ENCODE results near the gene NUP210.

The NUP210 gene

GRCh38 chr3:13319564-13320220 lies 100.4 kb downstream of the NUP210 start:
- Histone ChIP-seq H3K9ac (no peak overlapping the region), H3K4me1 (peaks cover 0 to 15% (median 8%) of the 10 kb centered on the region in 10 experiments; a peak in 13 of 20 replicates), H3K27ac (no peak overlapping the region), H3K27me3 (no peaks in the 10 kb centered on the region), H3K4me2 (no peak overlapping the region), H3K9me3 (replicated peaks in 1 of 11) (no peaks in the 10 kb centered on the region), H3K4me3 (no peak overlapping the region), H3K36me3 (peaks cover 85 to 100% (median 97%) of the 10 kb centered on the region in 11 experiments), H4K20me1 (peaks cover 0 to 82% (median 0%) of the 10 kb centered on the region in 11 experiments; a peak in 8 of 22 replicates)
- TF ChIP-seq Cebpa-rat (IDR thresholded peaks at IDR 0.05) = no peak

GRCh38 chr3:13318626-13319470 lies 101.3 kb downstream of the NUP210 start:
- Histone ChIP-seq H3K4me3 (no peak overlapping the region), H3K4me1 (peaks cover 0 to 19% (median 9%) of the 10 kb centered on the region in 10 experiments; a peak in 13 of 20 replicates), H3K9ac (no peak overlapping the region), H3K27me3 (no peaks in the 10 kb centered on the region), H3K9me3 (replicated peaks in 1 of 11) (no peaks in the 10 kb centered on the region), H4K20me1 (peaks cover 0 to 77% (median 0%) of the 10 kb centered on the region in 11 experiments; a peak in 8 of 22 replicates), H3K36me3 (peaks cover 79 to 100% (median 98%) of the 10 kb centered on the region in 11 experiments), H3K27ac (no peak overlapping the region), H3K4me2 (no peak overlapping the region)
- no peak for TF ChIP-seq Cebpa-rat (IDR thresholded peaks at IDR 0.05)

GRCh38 chr3:13317596-13318320 lies 102.4 kb downstream of the NUP210 start:
- Histone ChIP-seq H3K9me3 (replicated peaks in 1 of 11) (no peaks in the 10 kb centered on the region; a peak in 1 of 22 replicates), H3K27me3 (no peaks in the 10 kb centered on the region), H3K27ac (no peak overlapping the region; a peak in 1 of 22 replicates), H4K20me1 (peaks cover 0 to 66% (median 0%) of the 10 kb centered on the region in 11 experiments; a peak in 7 of 22 replicates), H3K4me2 (no peak overlapping the region), H3K36me3 (peaks cover 70 to 100% (median 95%) of the 10 kb centered on the region in 11 experiments), H3K9ac (peak overlapping the region in 1 of 11 experiments; percentile 7; a peak in 1 of 22 replicates), H3K4me1 (peaks cover 0 to 19% (median 9%) of the 10 kb centered on the region in 10 experiments; a peak in 13 of 20 replicates), H3K4me3 (no peak overlapping the region)
- TF ChIP-seq Cebpa-rat (IDR thresholded peaks at IDR 0.05) = no peak

GRCh38 chr3:13316603-13317002 lies 103.5 kb downstream of the NUP210 start:
- peak overlapping the region in 3 of 11 experiments; percentile 2 to 31 (median 3); a peak in 3 of 22 replicates for H3K27ac ChIP-seq
- H3K4me2 ChIP-seq = no peak overlapping the region
- no peaks in the 10 kb centered on the region for H3K27me3 ChIP-seq
- H3K9me3 ChIP-seq (replicated peaks in 1 of 11) = no peaks in the 10 kb centered on the region; a peak in 1 of 22 replicates
- H3K36me3 ChIP-seq = peaks cover 58 to 89% (median 83%) of the 10 kb centered on the region in 11 experiments
- peak overlapping the region in 5 of 11 experiments; percentile 4 to 33 (median 11); a peak in 3 of 22 replicates for H3K9ac ChIP-seq
- no peak overlapping the region for H3K4me3 ChIP-seq
- peaks cover 0 to 19% (median 9%) of the 10 kb centered on the region in 10 experiments; a peak in 13 of 20 replicates for H3K4me1 ChIP-seq
- no peak for TF ChIP-seq Cebpa-rat (IDR thresholded peaks at IDR 0.05)
- H4K20me1 ChIP-seq = peaks cover 0 to 54% (median 0%) of the 10 kb centered on the region in 11 experiments; a peak in 5 of 22 replicates

GRCh38 chr3:13314877-13315276 lies 105.2 kb downstream of the NUP210 start:
- H4K20me1 ChIP-seq = peaks cover 0 to 42% (median 0%) of the 10 kb centered on the region in 11 experiments; a peak in 5 of 22 replicates
- H3K27me3 ChIP-seq = no peaks in the 10 kb centered on the region
- no peaks in the 10 kb centered on the region; a peak in 1 of 22 replicates for H3K9me3 ChIP-seq (replicated peaks in 1 of 11)
- H3K4me2 ChIP-seq = peak overlapping the region in 6 of 11 experiments; percentile 4 to 61 (median 40); a peak in 11 of 22 replicates
- TF ChIP-seq Cebpa-rat (IDR thresholded peaks at IDR 0.05) = no peak
- peaks cover 0 to 19% (median 9%) of the 10 kb centered on the region in 10 experiments; a peak in 13 of 20 replicates for H3K4me1 ChIP-seq
- H3K4me3 ChIP-seq = no peak overlapping the region
- H3K9ac ChIP-seq = no peak overlapping the region
- H3K27ac ChIP-seq = 0 out of 22 replicates have a peak overlapping the region, but pooled peaks of 1 of the 11 experiments have one; percentile 23
- peaks cover 46 to 72% (median 66%) of the 10 kb centered on the region in 11 experiments for H3K36me3 ChIP-seq

GRCh38 chr3:13313813-13314212 lies 106.3 kb downstream of the NUP210 start:
- peaks cover 0 to 31% (median 0%) of the 10 kb centered on the region in 11 experiments; a peak in 5 of 22 replicates for H4K20me1 ChIP-seq
- H3K4me3 ChIP-seq = no peak overlapping the region
- no peak overlapping the region for H3K27ac ChIP-seq
- H3K9me3 ChIP-seq (replicated peaks in 1 of 11) = no peaks in the 10 kb centered on the region; a peak in 1 of 22 replicates
- H3K4me1 ChIP-seq = peaks cover 0 to 24% (median 9%) of the 10 kb centered on the region in 10 experiments; a peak in 13 of 20 replicates
- TF ChIP-seq Cebpa-rat (IDR thresholded peaks at IDR 0.05) = no peak
- H3K27me3 ChIP-seq = no peaks in the 10 kb centered on the region
- no peak overlapping the region for H3K4me2 ChIP-seq
- H3K36me3 ChIP-seq = peaks cover 35 to 61% (median 55%) of the 10 kb centered on the region in 11 experiments
- no peak overlapping the region for H3K9ac ChIP-seq

GRCh38 chr3:13309004-13309403 lies 111.1 kb downstream of the NUP210 start:
- Histone ChIP-seq H3K4me2 (no peak overlapping the region), H3K4me3 (no peak overlapping the region), H3K9me3 (replicated peaks in 1 of 11) (no peaks in the 10 kb centered on the region; a peak in 1 of 22 replicates), H3K27ac (no peak overlapping the region), H3K27me3 (no peaks in the 10 kb centered on the region), H3K36me3 (peaks cover 2 to 13% (median 8%) of the 10 kb centered on the region in 11 experiments; a peak in 20 of 22 replicates), H3K9ac (no peak overlapping the region), H4K20me1 (no peaks in the 10 kb centered on the region), H3K4me1 (peaks cover 0 to 28% (median 16%) of the 10 kb centered on the region in 10 experiments; a peak in 11 of 20 replicates)
- no peak for TF ChIP-seq Cebpa-rat (IDR thresholded peaks at IDR 0.05)

GRCh38 chr3:13308380-13308801 lies 111.7 kb downstream of the NUP210 start:
- Histone ChIP-seq H3K4me2 (no peak overlapping the region), H3K27me3 (no peaks in the 10 kb centered on the region), H3K4me3 (no peak overlapping the region), H3K4me1 (peaks cover 0 to 31% (median 16%) of the 10 kb centered on the region in 10 experiments; a peak in 11 of 20 replicates), H3K9ac (no peak overlapping the region), H3K36me3 (peaks cover 0 to 7% (median 2%) of the 10 kb centered on the region in 11 experiments; a peak in 14 of 22 replicates), H3K27ac (no peak overlapping the region), H3K9me3 (replicated peaks in 1 of 11) (no peaks in the 10 kb centered on the region; a peak in 1 of 22 replicates), H4K20me1 (no peaks in the 10 kb centered on the region)
- TF ChIP-seq Cebpa-rat (IDR thresholded peaks at IDR 0.05) = no peak

Data from BLaER1 treated with 17β-estradiol and CSF1 and Interleukin-3, amounts not matched to agents 10 nM and 100 nM (cell line).